ENCODE measurements around the gene CMTM3. TPM values are rescaled to one million over a fixed set of nuclear protein-coding genes. Genes with fewer than 3 reads are reported as not detected.
"Not testable (repeated sequence)": the region's sequence is repeated elsewhere in the genome, so short reads cannot be mapped to it uniquely, and the experiment has no call there.

The CMTM3 gene
- polyA plus RNA-seq, 3 donors, result 5.4 to 59.5 (median 31.5) TPM

DNA sequence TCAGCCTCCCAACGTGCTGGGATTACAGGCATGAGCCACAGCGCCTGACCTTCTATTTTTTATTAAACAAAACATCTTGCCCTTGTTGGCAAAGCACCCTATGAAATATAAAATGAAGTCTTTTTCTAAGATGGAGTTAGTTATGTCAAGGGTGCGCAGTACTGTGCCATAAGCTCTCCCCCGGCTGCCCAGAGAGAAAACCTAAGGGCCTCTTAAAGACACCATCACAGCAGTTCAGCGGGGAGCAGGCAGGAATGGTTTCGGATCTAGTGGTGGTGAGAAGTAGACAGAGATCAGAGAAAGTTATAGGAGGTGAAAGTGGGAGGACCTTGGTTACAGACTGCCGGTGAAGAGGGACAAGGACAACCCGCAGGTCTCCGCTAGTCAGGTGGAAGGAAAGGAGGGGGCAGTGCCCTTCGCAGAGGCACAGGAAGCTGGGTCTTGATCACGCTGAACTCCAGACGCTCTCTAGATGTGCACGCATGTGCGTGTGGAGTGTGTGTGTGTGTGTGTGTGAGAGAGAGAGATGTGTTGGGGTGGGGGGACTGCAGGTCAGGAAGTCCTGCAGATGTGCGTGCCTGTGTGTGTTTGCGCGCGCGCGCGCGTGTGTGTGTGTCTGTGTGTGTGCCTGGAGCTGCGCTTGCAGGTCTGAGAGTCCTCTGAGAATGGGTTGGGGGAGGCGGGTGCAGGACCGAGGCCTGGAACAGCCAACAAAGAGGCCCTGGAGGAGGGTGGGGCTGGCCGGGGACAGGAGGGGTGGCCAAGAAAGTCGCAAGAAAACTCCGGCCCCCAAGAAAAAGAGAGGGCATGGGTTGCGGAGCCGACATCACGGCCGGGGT lies 748 bp upstream of the CMTM3 start:
- H3K27ac ChIP-seq (ENCODE audit: low read depth, low read length), result no peak overlapping the region
- WGBS, 3 donors, result 10 to 15% (median 14%) methylated on average over 32 of the region's 32 CpGs

DNA sequence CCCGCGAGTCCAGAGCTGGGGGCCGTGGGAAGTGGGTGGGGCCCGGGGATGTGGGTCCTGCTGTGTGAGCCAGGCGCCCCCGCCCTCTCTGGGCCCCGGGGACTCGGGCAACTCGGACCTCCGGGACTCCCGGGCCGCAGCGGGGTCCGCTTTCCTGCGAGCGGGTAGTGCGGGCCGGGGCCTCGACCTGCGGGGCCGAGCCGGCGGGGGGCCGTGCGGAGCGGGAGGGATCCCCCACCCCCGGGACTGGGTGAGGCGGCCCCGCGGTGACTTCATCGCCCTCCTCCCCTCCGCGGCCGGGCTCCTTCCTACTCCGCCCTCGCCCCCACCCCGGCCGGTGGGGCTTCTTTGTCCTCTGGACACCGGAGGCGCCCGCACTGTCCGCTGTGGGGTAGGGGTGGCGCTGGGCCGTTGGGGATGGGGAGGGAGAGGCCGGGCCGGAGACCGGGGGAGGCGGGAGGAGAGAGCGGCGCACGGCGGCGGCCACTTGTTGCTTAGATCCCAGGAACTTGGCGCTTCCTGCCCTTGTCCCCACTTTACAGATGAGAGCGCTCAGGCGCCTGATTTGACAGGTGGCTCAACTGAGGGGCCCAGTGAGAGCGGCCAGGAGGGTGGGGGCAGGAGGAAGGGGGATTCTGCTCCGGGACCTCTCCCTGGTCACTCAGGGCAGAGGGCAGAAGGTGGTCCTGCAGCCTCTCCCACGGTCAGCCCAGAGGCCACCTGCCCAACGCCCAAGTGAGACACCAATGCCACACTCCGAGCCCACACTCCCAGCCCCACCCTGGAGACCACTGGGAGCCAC lies 874 bp downstream of the CMTM3 start:
- WGBS, 3 donors, result 3 to 17% (median 3%) methylated on average over 45 to 61 of the region's 61 CpGs
- no peak overlapping the region for H3K27ac ChIP-seq (ENCODE audit: low read depth, low read length)

DNA sequence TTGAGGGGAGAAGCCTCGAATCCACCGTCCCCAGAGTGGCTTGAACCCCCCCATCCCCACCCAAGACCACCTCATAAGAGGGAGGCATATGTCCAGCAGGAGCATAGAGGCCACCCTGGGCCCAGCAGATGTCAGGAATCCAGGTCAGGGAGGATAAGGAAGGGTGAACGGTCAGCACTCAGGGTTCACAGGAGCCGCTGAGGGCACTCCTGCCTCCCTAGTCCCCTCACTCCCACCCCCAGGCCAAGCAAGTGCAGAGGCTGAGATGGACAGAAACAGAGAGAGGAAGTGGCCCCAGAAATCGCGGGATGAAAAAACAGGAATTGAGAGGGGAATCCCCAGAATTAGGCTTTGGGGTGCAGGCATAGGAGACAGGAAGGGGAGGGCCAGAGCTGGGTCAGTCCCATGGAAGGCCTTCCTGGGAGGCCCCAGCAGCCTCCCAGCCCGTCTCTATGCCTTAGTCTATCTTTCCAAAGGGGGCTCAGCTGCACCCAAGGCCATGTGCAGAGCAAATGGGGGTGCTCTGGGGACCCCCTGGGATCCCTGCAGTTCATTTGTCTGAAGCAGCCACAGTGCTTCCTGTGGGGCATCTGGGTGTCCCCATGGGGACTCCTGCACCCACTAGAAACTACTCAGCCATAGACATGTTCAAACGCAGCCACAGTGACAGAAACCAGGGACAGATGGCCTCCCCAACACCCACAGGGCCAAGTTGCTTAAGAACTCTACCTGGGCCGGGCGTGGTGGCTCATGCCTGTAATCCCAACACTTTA lies 1.7 kb downstream of the CMTM3 start:
- WGBS, 3 donors, result 46 to 83% (median 47%) methylated on average over 10 of the region's 10 CpGs
- no peak overlapping the region for H3K27ac ChIP-seq (ENCODE audit: low read depth, low read length)

DNA sequence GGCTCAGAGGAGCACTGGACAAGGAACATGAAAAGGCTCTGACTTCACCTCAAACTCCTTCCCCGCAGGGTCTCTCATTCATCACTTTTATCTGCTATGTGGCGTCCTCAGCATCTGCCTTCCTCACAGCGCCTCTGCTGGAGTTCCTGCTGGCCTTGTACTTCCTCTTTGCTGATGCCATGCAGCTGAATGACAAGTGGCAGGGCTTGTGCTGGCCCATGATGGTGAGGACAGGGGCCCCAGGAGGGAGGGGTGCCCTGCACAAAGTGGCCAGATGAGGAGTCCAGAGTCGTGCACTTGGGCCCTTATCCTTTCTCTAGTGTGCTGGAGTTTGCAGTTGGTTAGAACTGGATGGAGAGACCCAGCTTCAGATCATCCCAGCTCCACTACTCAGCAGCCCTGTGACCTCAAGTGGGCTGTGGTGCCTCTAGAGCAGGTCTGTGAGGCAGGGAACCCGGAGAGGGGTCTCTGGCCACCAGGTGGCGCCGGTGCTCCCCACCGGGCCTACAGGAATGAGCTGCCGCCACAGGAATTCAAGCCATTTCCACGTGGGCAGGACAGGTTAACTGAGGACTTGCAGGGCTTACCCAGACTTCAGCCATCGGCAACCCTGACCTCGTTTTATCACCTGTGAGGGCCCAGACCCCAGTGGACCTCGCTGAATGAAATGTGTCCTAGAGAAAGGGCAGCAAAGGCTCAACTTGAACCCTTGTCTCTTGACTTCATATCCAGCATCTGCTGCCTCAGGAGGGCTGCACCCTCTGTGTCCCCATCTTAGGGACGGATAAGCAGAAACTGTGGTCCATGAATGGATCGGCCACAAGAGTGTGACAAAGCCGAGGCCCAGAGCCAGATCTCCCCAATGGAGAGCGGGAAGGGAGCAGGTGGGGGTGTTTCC lies 4.0 kb downstream of the CMTM3 start:
- 29 to 39% (median 31%) methylated on average over 17 of the region's 17 CpGs for WGBS, 3 donors
- no peak overlapping the region for H3K27ac ChIP-seq (ENCODE audit: low read depth, low read length)

DNA sequence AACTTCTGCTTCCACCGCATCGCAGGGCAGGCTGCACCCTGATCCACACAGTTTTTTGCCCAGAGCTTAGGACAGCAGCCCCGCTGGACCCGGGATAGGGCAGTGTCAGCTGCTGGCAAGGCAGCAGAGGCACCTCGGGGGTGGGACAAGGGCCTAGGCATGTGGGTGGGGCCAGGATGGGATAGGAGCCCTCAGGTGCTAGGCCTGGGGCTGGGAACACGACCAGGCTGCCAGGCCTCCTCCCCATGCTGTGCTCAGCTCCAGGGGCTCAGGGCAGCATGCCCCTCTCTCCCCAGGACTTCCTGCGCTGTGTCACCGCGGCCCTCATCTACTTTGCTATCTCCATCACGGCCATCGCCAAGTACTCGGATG lies 4.6 kb downstream of the CMTM3 start:
- no peak overlapping the region for H3K27ac ChIP-seq (ENCODE audit: low read depth, low read length)
- WGBS, 3 donors, result 70 to 82% (median 80%) methylated on average over 12 of the region's 12 CpGs

DNA sequence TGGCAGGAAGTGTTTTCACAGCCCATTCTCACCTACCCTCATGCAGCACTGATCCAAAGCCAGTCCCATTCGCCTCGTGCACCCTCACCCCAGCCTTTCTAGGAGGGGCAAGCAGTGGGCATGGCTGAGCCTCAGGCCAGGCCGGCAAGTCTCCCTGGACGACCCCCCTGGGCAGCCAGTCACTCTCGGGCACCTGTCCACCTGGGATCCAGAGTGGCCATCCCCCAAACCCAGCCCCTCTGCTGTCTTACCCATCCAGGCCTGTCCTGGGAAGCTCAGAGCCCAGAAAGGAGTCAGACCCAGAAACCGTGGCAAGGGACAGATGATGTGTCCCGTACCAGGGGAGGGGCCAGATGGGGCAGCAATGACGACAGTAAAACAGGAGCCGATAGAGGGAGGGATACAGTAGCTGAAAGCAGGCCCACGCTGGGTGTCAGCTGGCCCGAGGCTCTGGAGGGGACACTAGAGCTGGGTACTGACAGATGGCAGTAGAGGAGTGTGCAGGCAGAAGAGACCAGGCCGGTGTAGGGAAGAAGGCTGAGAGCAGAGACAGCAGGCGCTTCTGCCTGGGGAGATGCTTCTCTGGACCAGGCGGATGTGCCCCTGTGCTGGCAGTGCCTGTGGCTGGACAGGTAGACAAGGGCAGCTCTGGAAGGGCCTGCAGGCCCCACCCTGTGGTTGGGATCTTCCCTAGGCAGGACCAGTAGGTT lies 5.8 kb downstream of the CMTM3 start:
- 84 to 90% (median 89%) methylated on average over 13 to 14 of the region's 14 CpGs for WGBS, 3 donors
- H3K27ac ChIP-seq (ENCODE audit: low read depth, low read length), result no peak overlapping the region

DNA sequence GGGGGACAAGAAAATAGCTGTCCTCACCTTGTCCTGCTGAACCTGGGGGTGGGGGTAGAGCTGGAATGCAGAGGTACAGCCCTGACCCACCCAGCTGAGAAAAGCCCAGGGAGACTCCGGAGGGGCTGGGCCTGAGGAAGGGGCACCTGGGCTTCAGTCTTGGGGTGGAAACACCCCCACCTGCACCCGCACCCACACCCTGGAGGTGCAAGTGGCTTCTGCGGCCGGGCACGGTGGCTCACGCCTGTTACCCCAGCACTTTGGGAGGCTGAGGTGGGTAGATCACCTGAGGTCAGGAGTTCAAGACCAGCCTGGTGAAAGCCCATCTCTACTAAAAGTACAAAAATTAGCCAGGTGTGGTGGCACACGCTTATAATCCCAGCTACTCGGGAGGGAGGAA lies 7.4 kb downstream of the CMTM3 start:
- not testable (repeated sequence) for H3K27ac ChIP-seq (ENCODE audit: low read depth, low read length)
- WGBS, 3 donors, result 86 to 96% (median 91%) methylated on average over 8 of the region's 8 CpGs

DNA sequence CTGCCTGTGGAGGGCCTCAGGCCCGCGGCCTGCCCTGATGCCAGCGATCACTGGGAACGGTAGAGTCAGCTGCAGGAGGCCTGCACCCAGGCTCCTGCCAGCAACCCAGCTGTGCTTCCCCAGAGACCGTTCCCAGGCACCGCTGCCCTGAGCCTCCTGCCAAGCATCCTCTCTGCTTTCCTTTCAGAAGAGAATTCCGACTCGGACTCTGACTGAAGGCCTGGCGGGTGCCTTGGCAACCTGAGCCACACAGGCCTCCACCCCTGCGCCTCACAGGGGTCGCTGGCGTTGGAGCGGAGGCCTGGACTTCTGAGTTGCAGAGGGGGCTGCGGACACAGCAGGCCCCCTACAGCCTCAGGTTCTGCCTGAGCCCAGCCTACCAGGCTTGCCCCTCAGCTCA lies 7.9 kb downstream of the CMTM3 start:
- H3K27ac ChIP-seq (ENCODE audit: low read depth, low read length), result no peak overlapping the region
- 44 to 89% (median 81%) methylated on average over 14 of the region's 14 CpGs for WGBS, 3 donors

DNA sequence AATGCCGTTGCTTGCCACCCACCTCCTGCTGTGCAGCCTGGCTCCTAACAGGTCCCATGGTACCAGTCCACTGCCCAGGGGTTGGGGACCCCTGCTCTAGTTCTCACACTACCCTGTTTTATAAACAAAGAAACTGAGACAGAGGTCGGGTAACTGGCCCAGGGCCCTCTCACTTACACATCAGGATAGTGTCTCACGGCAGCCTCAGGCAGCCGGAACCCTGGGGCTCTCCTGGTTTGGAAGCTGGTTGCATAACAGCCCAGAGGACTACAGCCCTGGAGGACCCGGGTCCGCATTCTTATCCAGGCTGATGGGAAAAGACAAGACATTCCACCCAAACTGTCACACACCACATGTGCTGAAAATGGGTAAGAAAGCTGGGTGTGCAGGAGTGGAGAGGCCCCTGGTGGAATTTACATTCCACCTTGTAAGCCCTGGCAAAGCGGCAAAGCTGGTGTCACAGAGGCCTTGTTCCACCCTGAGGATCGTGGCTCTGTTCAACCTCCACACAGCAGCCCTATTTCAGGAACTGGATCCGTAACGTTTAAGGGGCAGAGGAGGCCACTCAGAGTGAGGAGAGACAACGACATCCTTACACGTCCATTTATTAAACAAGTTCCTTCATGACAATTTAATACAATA lies 9.8 kb downstream of the CMTM3 start:
- 82 to 89% (median 85%) methylated on average over 12 of the region's 12 CpGs for WGBS, 3 donors
- H3K27ac ChIP-seq (ENCODE audit: low read depth, low read length), result no peak overlapping the region

DNA sequence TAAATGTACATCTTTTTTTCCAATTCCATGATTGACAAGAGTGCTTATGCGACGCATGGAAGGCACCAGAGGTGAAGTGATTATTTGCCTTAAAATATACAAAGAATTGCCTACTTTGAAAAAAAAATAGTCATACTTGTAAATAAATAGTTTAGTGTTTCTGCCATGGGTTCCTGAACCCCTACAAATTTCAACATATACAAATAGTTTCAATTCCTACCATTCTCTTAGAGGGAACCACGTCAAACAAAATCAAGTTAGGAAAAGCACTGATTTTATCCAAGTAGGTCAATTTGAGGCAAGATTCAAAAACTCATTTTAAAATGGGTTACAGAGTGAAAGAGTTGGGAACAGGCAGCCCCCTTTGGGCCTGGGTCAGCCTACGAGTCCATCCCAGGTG lies 11.7 kb downstream of the CMTM3 start:
- no peak overlapping the region for H3K27ac ChIP-seq (ENCODE audit: low read depth, low read length)
- WGBS, 3 donors, result 90 to 97% (median 91%) methylated on average over 4 of the region's 4 CpGs

DNA sequence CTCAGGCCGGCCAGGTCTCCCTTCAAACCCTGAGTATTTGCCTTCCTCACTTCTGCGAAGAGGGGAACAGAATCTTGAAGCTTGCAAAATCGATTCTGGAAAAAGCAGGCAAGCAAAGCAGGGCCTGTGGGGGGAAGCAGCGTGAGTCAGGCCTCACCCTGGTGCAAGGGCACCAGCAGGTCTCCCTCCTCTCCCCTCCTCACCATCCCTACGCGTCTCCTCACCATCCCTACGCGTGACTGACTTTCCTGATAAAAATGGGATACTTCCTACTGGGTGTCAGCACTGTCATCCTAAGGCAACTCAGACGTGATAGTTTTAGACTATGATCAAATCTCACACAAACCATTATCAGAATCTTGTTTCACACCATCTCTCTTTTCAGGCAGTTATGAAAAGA lies 12.1 kb downstream of the CMTM3 start:
- WGBS, 3 donors, result 76 to 82% (median 78%) methylated on average over 9 of the region's 9 CpGs
- no peak overlapping the region for H3K27ac ChIP-seq (ENCODE audit: low read depth, low read length)

DNA sequence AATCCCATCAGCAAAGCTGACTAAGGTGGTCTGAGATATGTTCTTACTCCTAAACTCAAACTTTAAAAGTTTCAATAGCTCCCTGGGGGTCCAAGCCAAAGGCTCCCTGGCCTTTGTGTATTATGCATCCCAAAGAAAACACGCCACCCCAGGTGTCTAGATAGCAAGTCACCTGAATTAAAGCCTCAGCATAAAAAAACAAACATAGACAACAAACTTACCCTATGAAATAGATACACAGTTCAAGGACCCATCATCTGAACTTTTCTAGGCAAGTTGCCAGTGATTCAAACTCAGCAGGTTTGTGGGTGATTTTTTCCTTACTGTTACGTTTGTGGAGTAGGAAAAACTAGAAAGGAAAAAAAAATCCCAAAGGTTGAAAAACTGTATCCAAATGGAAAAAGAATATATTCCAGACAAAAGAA lies 12.5 kb downstream of the CMTM3 start:
- 50 to 82% (median 80%) methylated on average over 2 of the region's 2 CpGs for WGBS, 3 donors
- no peak overlapping the region for H3K27ac ChIP-seq (ENCODE audit: low read depth, low read length)

DNA sequence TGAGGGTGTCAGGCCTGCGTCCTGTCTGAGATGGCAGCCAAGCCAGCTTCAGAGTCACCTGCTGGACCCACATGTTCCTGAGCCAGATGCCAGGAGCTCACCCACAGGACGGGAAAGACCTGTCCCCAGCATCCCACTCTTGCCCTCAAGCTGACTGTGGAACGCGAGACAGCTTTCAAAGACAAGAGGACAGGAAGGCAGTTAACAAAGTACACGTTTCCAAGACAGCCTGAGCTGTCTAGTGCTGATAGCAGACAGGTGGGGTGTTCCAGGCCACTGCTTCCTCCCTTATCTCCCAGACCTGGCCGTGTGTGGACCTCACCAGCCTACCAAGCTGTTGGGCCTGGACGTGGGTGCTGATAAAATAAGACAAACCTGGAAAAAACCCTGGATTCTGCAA lies 13.2 kb downstream of the CMTM3 start:
- 43 to 81% (median 74%) methylated on average over 7 of the region's 7 CpGs for WGBS, 3 donors

DNA sequence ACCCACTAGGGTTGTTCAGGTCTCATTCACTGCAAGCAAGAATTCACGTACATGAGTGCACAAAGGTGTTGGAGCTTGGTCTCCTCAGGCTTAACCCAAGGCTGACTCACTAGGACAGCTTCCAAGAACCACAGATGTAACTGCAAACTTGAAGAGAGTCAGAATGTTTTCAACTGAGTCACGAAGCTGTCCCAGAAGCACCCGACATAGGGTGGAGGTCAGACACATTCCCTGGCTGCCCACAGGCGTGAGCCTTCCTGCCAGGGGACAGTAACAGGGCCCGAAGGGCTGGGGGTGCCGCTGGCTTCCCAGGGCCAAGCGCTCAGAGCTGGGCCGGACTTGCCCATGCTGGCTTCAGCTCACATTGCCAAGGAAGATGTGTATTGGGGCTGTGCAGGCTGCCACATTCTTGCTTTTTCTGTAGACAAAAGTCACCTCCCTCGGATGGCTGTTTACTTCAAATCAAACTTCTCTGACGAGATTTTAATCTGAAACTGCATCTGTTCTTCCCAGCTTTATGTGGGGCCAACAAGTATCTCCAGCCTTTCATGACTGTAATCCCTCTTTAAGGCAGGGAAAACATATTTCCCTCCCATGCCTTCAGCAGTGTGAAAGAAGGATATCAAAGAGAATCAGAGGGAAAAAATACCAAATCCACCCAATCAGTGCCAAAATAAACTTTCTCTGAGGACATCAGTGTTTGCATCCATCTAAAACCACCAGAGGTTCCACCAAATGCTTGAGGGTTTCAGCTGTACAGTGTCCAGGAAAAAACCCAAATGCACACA lies 14.3 kb downstream of the CMTM3 start:
- 67 to 79% (median 71%) methylated on average over 10 of the region's 10 CpGs for WGBS, 3 donors
- no peak overlapping the region for H3K27ac ChIP-seq (ENCODE audit: low read depth, low read length)

More for the DNA sequence above, 13.2 kb downstream of the CMTM3 start:
- no peak overlapping the region for H3K27ac ChIP-seq (ENCODE audit: low read depth, low read length)

DNA sequence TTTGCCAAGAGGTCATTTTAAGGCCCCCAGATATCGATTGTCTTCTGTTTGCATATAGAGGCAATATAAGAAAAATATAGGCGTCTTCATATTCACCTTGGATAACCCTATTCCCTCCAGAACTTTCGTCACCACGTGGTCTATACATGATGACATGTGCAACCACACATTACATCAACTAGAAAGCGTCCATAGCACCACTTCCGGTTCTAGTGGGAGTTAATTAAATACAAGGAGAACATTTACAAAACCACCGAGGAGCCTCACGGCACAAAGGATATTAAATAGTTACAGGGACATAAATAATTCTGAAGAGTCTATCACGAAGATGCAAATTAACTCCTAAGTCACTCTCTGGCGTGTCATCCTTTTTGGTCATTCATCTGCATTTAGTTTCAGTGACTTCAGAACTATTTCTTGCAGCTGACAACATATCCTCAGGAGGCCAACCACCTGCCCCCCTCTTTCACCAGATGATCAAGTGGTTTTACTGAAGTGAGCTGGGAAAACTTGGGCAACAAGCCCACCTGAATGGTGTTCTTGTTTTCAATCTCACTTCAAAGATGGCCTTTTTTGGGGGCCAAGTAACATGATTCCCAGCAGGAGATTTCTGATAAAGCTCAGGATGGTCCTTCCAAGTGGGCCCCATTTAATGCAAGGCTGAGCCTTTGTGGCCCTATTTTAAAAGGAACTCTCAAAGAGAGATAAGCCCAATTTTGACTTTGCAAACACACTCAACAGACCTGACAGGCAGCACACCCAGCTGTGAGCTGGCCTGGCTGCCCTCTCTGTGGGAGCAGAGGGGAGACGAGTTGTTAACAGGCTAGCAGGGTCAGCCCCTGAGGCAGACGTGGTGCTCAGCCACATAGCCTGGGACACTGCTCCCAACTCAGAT lies 15.3 kb downstream of the CMTM3 start:
- 62 to 80% (median 64%) methylated on average over 12 of the region's 12 CpGs for WGBS, 3 donors
- no peak overlapping the region for H3K27ac ChIP-seq (ENCODE audit: low read depth, low read length)

Data from adipose tissue (tissue), 3 donors.